Upper lobe of left lung (tissue), 6 donors: ENCODE measurements around the gene PHF5A. TPM values are rescaled to one million over a fixed set of nuclear protein-coding genes. Genes with fewer than 3 reads are reported as not detected.
A peak's percentile ranks its signal among the peaks of the same experiment; 100 is the strongest.

Experiments used
- ATAC-seq, 2 donors: fragments of 200-7000 bp; cut with Tn5 transposase; one replicate each; pipeline ENCODE4 v1.9.1; 2022; ENCODE audit warnings: mild to moderate bottlenecking in 2 of 2, moderate library complexity in 2 of 2; ENCODE audit not compliant: low FRiP score in 2 of 2
- DNase-seq, 2 donors: peaks; one replicate each; pipeline ENCODE4 v3.0.0-alpha.2; 2019 to 2020
- H3K27ac ChIP-seq, 4 donors: fragments of 200-600 bp; sonication (generic); one replicate each; pipeline ENCODE4 v1.5.1; 2016 to 2019
- H3K27me3 ChIP-seq, 4 donors: fragments of 200-600 bp; sonication (generic); one replicate each; pipeline ENCODE4 v1.5.1; 2017 to 2019
- H3K36me3 ChIP-seq, 4 donors: fragments of 200-600 bp; sonication (generic); one replicate each; pipeline ENCODE4 v1.5.1; 2016 to 2019
- H3K4me1 ChIP-seq, 4 donors: fragments of 200-600 bp; sonication (generic); one replicate each; pipeline ENCODE4 v1.5.1; 2018 to 2019
- H3K4me3 ChIP-seq, 4 donors: fragments of 200-600 bp; sonication (generic); one replicate each; pipeline ENCODE4 v1.5.1; 2017 to 2019; ENCODE audit warnings: mild to moderate bottlenecking in 2 of 4, moderate library complexity in 1 of 4
- H3K9me3 ChIP-seq, 4 donors: fragments of 200-600 bp; sonication (generic); one replicate each; pipeline ENCODE4 v1.5.1; 2018 to 2019
- EP300 ChIP-seq, 4 donors: sonication (generic); formaldehyde crosslinking; IDR thresholded peaks; one replicate each; pipeline ENCODE4 v1.5.1; 2017; ENCODE audit warnings: antibody characterized with exemption in 4 of 4, control low read depth in 2 of 4
- POLR2A ChIP-seq, 4 donors: fragments of 450-650 bp; IDR thresholded peaks; one replicate each; pipeline ENCODE4 v1.5.1; 2016 to 2017; ENCODE audit warnings: antibody characterized with exemption in 4 of 4, mild to moderate bottlenecking in 2 of 4
- POLR2AphosphoS5 ChIP-seq, 2 donors: sonication (generic); formaldehyde crosslinking; IDR thresholded peaks; one replicate each; pipeline ENCODE4 v1.5.1; 2017; ENCODE audit warnings: antibody characterized with exemption in 2 of 2
- WGBS, 2 donors: methylation state at CpG; one replicate each; pipeline ENCODE4 v1.1.5; 2017 to 2018; 5-methylcytosine and 5-hydroxymethylcytosine counted together
- total RNA-seq, 6 donors: library from RNA; depleted of rRNA in 4 of 6; stranded (reverse); fragments of >200 nt in 4 of 6; gene quantifications; one replicate each; pipeline versions ENCODE4 v1.1.0 to v1.2.1, GENCODE V29; 2016 to 2021
- TF ChIP-seq, protein P1 (sequence below), 6 experiments: fragments of 450-650 bp in 4 of 6; fragments of 200-600 bp in 2 of 6; sonication (generic) in 2 of 6; IDR thresholded peaks; one replicate each; pipeline ENCODE4 v1.5.1; 2016 to 2019; ENCODE audit warnings: antibody characterized with exemption in 6 of 6
- donor health status: DM: no; HTN: no; CAD: no; lungs with moderate emphysema.
- donor health status: DM: no; HTN: yes; CAD: no; lungs with severe emphysema.

The PHF5A gene
- total RNA-seq, 6 donors from 2014 or later: 9.4 to 49.3 (median 31.2) TPM

DNA sequence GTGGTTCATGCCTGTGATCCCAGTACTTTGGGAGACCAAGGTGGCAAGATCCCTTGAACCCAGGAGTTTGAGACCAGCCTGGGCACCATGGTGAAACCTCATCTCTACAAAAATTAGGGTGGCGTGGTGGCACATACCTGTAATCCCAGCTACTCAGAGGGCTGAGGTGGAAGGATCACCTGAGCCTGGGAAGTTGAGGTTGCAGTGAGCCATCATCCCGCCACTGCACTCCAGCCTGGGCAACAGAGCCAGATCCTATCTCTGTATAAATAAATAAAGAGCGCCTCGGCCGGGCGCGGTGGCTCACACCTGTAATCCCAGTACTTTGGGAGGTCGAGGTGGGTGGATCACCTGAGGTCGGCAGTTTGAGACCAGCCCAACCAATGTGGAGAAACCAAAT is 49.8 kb downstream of the PHF5A start:
- Histone ChIP-seq H3K4me3 (no peak overlapping the region), H3K9me3 (no peaks in the 10 kb centered on the region), H3K27ac (peak overlapping the region; percentile 79 to 98 (median 82)), H3K4me1 (peaks cover 35 to 54% (median 41%) of the 10 kb centered on the region in 4 donors), H3K36me3 (peaks cover 0 to 10% (median 2%) of the 10 kb centered on the region in 4 donors), H3K27me3 (no peaks in the 10 kb centered on the region)
- TF ChIP-seq POLR2AphosphoS5 (IDR thresholded peaks at IDR 0.05): no peak
- no peak for TF ChIP-seq EP300 (IDR thresholded peaks at IDR 0.05)
- 92 to 94% methylated on average over 9 of the region's 9 CpGs for WGBS, 2 donors
- no peak for DNase-seq
- no peak for ATAC-seq

DNA sequence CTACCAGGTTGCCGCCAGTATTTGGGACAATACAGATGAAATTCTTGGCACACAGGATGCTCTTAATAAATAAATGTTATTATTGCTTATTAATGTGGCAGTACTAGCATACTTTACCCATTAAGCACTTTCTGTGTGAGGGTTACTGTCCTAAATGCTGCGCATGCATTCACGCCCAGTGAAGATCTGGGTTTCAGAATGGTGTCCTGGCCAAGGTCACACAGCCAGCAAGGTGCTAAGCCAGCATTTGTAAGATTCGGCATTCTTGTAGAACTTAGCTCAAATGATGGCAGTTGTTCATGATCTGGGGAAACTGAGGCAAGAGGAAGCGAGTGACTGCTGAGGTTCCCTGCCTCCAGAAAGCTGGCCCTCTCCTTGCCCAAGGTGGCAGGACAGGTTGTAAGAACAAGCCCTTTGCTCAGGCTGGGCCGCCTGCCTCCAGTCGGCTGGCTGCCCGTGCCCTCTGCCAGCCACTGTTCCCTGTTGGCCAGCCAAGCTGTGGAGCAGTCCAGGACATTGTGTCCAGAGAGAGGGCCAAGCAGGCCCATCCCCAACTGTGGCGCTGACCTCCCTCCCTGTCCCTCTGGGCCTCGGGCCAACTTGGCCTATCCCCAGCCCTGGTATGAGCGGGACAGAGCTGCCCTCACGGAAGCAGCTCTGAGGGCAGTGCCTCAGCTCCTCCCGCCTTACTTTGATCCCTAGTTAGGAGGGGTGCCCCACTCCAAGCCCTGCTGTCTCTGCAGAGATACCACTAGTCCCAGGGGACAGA is 50.7 kb downstream of the PHF5A start:
- 47 to 68% methylated on average over 8 to 9 of the region's 13 CpGs for WGBS, 2 donors
- TF ChIP-seq POLR2AphosphoS5 (IDR thresholded peaks at IDR 0.05) (peak; percentile 87 to 95), POLR2A (IDR thresholded peaks at IDR 0.05) (peak in 2 of 4 donors; percentile 41 to 75), EP300 (IDR thresholded peaks at IDR 0.05) (peak in 2 of 4 donors; percentile 91 to 97)
- TF ChIP-seq, protein P1, sequence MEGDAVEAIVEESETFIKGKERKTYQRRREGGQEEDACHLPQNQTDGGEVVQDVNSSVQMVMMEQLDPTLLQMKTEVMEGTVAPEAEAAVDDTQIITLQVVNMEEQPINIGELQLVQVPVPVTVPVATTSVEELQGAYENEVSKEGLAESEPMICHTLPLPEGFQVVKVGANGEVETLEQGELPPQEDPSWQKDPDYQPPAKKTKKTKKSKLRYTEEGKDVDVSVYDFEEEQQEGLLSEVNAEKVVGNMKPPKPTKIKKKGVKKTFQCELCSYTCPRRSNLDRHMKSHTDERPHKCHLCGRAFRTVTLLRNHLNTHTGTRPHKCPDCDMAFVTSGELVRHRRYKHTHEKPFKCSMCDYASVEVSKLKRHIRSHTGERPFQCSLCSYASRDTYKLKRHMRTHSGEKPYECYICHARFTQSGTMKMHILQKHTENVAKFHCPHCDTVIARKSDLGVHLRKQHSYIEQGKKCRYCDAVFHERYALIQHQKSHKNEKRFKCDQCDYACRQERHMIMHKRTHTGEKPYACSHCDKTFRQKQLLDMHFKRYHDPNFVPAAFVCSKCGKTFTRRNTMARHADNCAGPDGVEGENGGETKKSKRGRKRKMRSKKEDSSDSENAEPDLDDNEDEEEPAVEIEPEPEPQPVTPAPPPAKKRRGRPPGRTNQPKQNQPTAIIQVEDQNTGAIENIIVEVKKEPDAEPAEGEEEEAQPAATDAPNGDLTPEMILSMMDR (IDR thresholded peaks at IDR 0.05): no peak

DNA sequence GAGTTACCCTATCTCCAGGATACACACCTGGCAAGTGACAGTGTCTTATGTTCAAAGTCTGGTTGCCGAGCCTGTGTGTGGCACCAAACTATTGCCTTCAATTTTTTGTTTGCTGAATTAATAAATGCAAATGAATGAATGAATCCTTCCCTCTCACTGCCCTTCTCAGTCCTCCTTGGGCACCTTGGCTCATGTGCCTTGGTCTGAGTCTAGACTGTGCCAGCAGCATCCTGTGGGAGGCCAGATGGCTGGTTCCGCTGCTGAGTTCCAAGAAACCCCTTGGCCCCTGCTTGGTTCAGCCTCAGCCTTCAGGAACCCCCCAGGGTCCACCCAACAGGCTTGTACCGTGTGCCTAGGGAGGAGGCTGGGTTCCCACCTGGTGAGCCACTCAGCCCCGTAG is 52.9 kb downstream of the PHF5A start:
- Histone ChIP-seq H3K27ac (peak overlapping the region; percentile 59 to 100 (median 98)), H3K36me3 (no peaks in the 10 kb centered on the region), H3K27me3 (no peaks in the 10 kb centered on the region), H3K4me1 (peaks cover 57 to 81% (median 63%) of the 10 kb centered on the region in 4 donors), H3K4me3 (no peak overlapping the region), H3K9me3 (no peaks in the 10 kb centered on the region)
- no peak for ATAC-seq
- no peak for DNase-seq
- 96% methylated on average over 3 to 4 of the region's 4 CpGs for WGBS, 2 donors
- no peak for TF ChIP-seq EP300 (IDR thresholded peaks at IDR 0.05)

More for the DNA sequence above, 50.7 kb downstream of the PHF5A start:
- ATAC-seq (peak; percentile 20 to 94), DNase-seq (peak; percentile 90 to 95)
- peak overlapping the region; percentile 79 to 98 (median 82) for H3K27ac ChIP-seq
- no peaks in the 10 kb centered on the region for H3K9me3 ChIP-seq
- H3K36me3 ChIP-seq: peaks cover 0 to under 1% (median 0%) of the 10 kb centered on the region in 4 donors
- H3K27me3 ChIP-seq: no peaks in the 10 kb centered on the region
- H3K4me1 ChIP-seq: peaks cover 38 to 58% (median 44%) of the 10 kb centered on the region in 4 donors
- peak overlapping the region in 1 of 4 donors; percentile 12 for H3K4me3 ChIP-seq

DNA sequence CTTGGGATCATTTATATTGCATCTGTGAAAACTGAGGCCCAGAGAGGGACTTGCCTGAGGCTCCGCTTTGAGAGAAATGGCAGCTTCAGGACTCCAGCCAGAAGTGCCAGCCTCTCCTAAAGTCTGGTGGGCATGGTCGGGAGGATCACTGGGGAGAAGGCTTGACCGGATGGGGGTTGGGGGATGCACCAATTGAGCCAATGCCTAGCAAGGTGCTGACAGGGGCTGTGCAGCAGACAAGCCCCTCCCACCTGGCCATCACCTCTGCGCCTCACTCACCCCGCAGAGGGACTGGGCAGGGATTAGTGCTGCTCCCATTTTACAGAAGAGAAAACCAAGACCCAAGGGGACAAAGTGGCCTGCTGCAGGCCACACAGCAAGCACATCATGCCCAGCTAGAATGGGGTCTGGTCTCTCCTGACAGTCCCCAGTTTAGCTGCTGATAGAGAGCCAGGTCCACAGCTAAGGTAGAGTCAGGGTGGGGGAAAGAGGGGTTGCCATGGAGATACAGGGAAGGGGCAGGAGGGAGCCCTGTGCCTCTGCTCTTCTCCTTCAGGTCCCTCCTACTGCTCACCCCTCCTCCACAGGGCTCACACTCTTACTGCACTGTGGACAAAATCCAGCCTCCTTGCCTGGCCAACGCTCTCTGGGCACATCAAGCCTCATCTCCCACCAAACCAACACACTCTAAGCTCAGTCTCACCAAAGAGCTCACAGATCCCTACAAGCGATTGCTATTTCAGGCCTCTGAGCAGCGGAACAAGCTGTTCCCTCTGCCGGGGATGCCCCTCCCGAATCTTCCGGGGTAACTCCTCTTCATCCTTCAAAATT is 57.3 kb downstream of the PHF5A start:
- ATAC-seq: no peak
- Histone ChIP-seq H3K9me3 (no peaks in the 10 kb centered on the region), H3K27ac (peak overlapping the region; percentile 98 to 100 (median 100)), H3K4me3 (no peak overlapping the region), H3K4me1 (peaks cover 42 to 59% (median 53%) of the 10 kb centered on the region in 4 donors), H3K27me3 (no peaks in the 10 kb centered on the region), H3K36me3 (no peaks in the 10 kb centered on the region)
- 68 to 74% methylated on average over 6 to 11 of the region's 11 CpGs for WGBS, 2 donors
- TF ChIP-seq POLR2A (IDR thresholded peaks at IDR 0.05): no peak
- TF ChIP-seq, protein P1 (IDR thresholded peaks at IDR 0.05): no peak
- TF ChIP-seq POLR2AphosphoS5 (IDR thresholded peaks at IDR 0.05): peak in 1 of 2 donors; percentile 70
- TF ChIP-seq EP300 (IDR thresholded peaks at IDR 0.05): peak in 1 of 4 donors; percentile 50
- peak in 1 of 2 donors; percentile 46 for DNase-seq

DNA sequence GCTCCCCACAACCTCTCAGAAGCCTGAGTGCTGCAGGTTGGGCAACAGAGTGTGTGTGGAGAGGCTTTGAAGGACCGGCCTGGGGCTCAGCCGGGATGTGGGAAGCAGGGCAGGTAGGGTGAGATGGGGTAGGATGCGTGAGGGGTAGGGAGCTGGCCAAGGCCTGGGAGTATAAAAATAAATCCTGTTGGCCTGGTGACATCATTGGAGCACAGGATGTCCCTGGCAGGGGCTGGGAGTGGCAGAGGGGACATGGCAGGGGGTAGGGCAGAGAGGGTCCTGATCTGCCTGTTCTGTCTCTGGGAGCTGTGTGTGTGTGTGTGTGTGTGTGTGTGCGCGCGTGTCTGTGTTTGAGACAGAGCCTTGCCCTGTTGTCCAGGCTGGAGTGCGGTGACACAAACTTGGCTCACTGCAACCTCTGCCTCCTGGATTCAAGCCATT is 58.2 kb downstream of the PHF5A start:
- H3K36me3 ChIP-seq: no peaks in the 10 kb centered on the region
- TF ChIP-seq, protein P1 (IDR thresholded peaks at IDR 0.05): no peak
- TF ChIP-seq EP300 (IDR thresholded peaks at IDR 0.05) (peak in 3 of 4 donors; percentile 48 to 86 (median 75)), POLR2A (IDR thresholded peaks at IDR 0.05) (peak in 1 of 4 donors; percentile 47), POLR2AphosphoS5 (IDR thresholded peaks at IDR 0.05) (peak; percentile 24 to 73)
- peaks cover 37 to 53% (median 46%) of the 10 kb centered on the region in 4 donors for H3K4me1 ChIP-seq
- no peaks in the 10 kb centered on the region for H3K27me3 ChIP-seq
- 50 to 52% methylated on average over 5 to 7 of the region's 7 CpGs for WGBS, 2 donors
- no peak overlapping the region for H3K4me3 ChIP-seq
- DNase-seq: peak in 1 of 2 donors; percentile 90
- peak overlapping the region; percentile 98 to 100 (median 100) for H3K27ac ChIP-seq
- no peaks in the 10 kb centered on the region for H3K9me3 ChIP-seq
- peak in 1 of 2 donors; percentile 88 for ATAC-seq

Other genes with a start within 250 kb of the PHF5A start
- gene CHADL, start 227.8 kb downstream of the PHF5A start, total RNA-seq: 10 to 100 TPM in 1 of 6 donors, 1 to 10 TPM in 5; 2.0 to 12.6 (median 4.4) TPM
- 10 to 100 TPM; 27.0 to 60.8 (median 52.4) TPM for gene RANGAP1, start 182.5 kb downstream of the PHF5A start, total RNA-seq
- 10 to 100 TPM; 48.2 to 67.4 (median 56.9) TPM for gene ZC3H7B, start 167.2 kb downstream of the PHF5A start, total RNA-seq
- gene TEF, start 86.8 kb downstream of the PHF5A start, total RNA-seq: 10 to 100 TPM; 12.6 to 41.8 (median 19.4) TPM
- gene TOB2, start 21.9 kb downstream of the PHF5A start, total RNA-seq: 10 to 100 TPM; 32.8 to 53.6 (median 50.1) TPM
- 100 to 1,000 TPM in 1 of 6 donors, 10 to 100 TPM in 5; 51.3 to 102 (median 83.4) TPM for gene ACO2, start 425 bp upstream of the PHF5A start, total RNA-seq
- gene POLR3H, start 75.8 kb upstream of the PHF5A start, total RNA-seq: 10 to 100 TPM; 35.6 to 73.5 (median 53.0) TPM
- 1 to 10 TPM; 1.3 to 8.4 (median 5.7) TPM for gene CSDC2, start 92.3 kb upstream of the PHF5A start, total RNA-seq
- gene PMM1, start 121.1 kb upstream of the PHF5A start, total RNA-seq: 100 to 1,000 TPM in 4 of 6 donors, 10 to 100 TPM in 2; 42.1 to 226 (median 105) TPM
- 10 to 100 TPM; 28.2 to 41.5 (median 31.1) TPM for gene DESI1, start 152.4 kb upstream of the PHF5A start, total RNA-seq
- gene XRCC6, start 152.6 kb upstream of the PHF5A start, total RNA-seq: 100 to 1,000 TPM in 5 of 6 donors, 10 to 100 TPM in 1; 83.8 to 209 (median 167) TPM
- 100 to 1,000 TPM in 3 of 6 donors, 10 to 100 TPM in 3; 40.9 to 124 (median 92.0) TPM for gene SNU13, start 220.2 kb upstream of the PHF5A start, total RNA-seq
- 10 to 100 TPM in 2 of 6 donors, 1 to 10 TPM in 3, under 1 TPM in 1; 0.89 to 20.7 (median 5.7) TPM for gene MEI1, start 230.8 kb upstream of the PHF5A start, total RNA-seq